Activated CD8-positive, alpha-beta memory T cell treated with anti-CD3 and anti-CD28 coated beads, Interleukin-2, amount 10 ng/mL, durations not matched to agents 7 days and 5 days (primary cell): Measurements from ENCODE around the gene TNP1. TPM values are rescaled to one million over a fixed set of nuclear protein-coding genes. Genes with fewer than 3 reads are reported as not detected.

Source experiments
- ATAC-seq: fragments of 150-1000 bp; cut with Tn5 transposase; one replicate; pipeline ENCODE4 v1.10.0; 2021; ENCODE audit warnings: moderate library complexity
- CTCF ChIA-PET: fragments of 350-600 bp; sonication (Branson Sonifier 250); formaldehyde crosslinking; loops from one replicate; lab custom pipeline; 2021; ENCODE audit warnings: antibody characterized with exemption; lab: Charles Lee
- DNase-seq: peaks from one replicate; pipeline ENCODE4 v3.0.0-alpha.2; 2020
- H3K27ac Mint-ChIP-seq: one replicate; pipeline ENCODE4 v1.8.0; 2021; ENCODE audit warnings: mild to moderate bottlenecking, mixed read lengths
- H3K27me3 Mint-ChIP-seq: one replicate; pipeline ENCODE4 v1.8.0; 2021; ENCODE audit warnings: mixed read lengths
- H3K36me3 Mint-ChIP-seq: one replicate; pipeline ENCODE4 v1.8.0; 2021; ENCODE audit warnings: mild to moderate bottlenecking, mixed read lengths
- H3K4me1 Mint-ChIP-seq: one replicate; pipeline ENCODE4 v1.8.0; 2021; ENCODE audit warnings: mixed read lengths
- H3K4me3 Mint-ChIP-seq: one replicate; pipeline ENCODE4 v1.8.0; 2021; ENCODE audit warnings: mild to moderate bottlenecking, moderate library complexity, mixed read lengths
- H3K9me3 Mint-ChIP-seq: one replicate; pipeline ENCODE4 v1.8.0; 2022; ENCODE audit warnings: low read depth, mixed read lengths
- total RNA-seq, 2 experiments: library from RNA; stranded (reverse); gene quantifications; one replicate each; pipeline ENCODE4 v1.2.3, GENCODE V29; 2021

The TNP1 gene
- total RNA-seq, 2 experiments from 2014 or later, result not detected

GRCh38 chr2:216884347-216884746, 24.5 kb upstream of the TNP1 start:
- H3K9me3 Mint-ChIP-seq, result peaks cover 2% of the 10 kb centered on the region
- H3K36me3 Mint-ChIP-seq, result no peaks in the 10 kb centered on the region
- no peak overlapping the region for H3K4me3 Mint-ChIP-seq
- no peak for DNase-seq
- CTCF ChIA-PET, result no interaction called here
- H3K4me1 Mint-ChIP-seq, result peaks cover 24% of the 10 kb centered on the region
- H3K27ac Mint-ChIP-seq, result no peak overlapping the region
- H3K27me3 Mint-ChIP-seq, result no peaks in the 10 kb centered on the region
- ATAC-seq, result no peak

DNA sequence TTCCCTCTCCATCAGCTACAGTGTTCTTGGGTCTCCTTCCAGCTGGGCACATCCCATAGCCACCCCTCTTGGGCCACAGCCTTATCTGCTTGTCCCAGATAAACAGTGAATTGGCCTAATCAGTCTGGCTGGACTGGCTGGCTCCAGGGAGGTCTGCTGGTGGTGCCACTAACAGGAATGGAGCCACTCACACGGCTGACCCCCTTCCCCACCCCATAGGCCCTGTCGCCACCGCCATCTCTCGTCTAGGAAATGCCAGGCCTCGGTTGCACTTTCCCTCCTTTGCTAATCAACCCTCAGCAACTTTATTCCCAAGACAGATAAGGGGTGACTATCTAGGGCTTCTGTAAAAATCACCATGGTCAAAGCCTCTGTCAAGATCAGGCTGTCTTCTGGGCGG, 23.0 kb upstream of the TNP1 start:
- ATAC-seq, result no peak
- no peak overlapping the region for H3K4me3 Mint-ChIP-seq
- H3K4me1 Mint-ChIP-seq, result peaks cover 26% of the 10 kb centered on the region
- CTCF ChIA-PET, result no interaction called here
- no peaks in the 10 kb centered on the region for H3K36me3 Mint-ChIP-seq
- no peak for DNase-seq
- peaks cover 2% of the 10 kb centered on the region for H3K9me3 Mint-ChIP-seq
- H3K27me3 Mint-ChIP-seq, result peaks cover 3% of the 10 kb centered on the region
- H3K27ac Mint-ChIP-seq, result no peak overlapping the region

DNA sequence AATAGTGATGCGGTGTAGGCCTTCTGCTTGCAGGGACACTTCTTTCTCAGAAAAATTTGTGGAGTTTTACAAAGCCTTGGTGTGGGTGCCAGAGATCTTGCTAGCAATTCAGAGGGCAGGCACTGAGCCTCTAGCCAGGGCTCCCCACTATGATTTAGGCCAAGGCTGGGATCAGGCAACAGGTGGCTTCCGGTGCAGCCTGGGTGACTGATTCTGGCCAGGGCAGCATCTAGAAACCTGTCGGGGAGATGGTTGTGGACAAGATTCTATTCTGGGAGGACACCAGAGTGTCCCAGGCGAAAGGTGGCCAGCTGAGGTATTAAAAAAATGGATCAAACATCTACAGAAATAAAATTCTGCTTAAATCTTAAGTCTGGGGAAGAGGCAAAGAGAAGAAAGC, 21.5 kb upstream of the TNP1 start:
- peaks cover 26% of the 10 kb centered on the region for H3K4me1 Mint-ChIP-seq
- H3K27ac Mint-ChIP-seq, result peak overlapping the region; percentile 72
- no peaks in the 10 kb centered on the region for H3K36me3 Mint-ChIP-seq
- CTCF ChIA-PET, result no interaction called here
- ATAC-seq (no peak), DNase-seq (no peak)
- H3K27me3 Mint-ChIP-seq, result peaks cover 7% of the 10 kb centered on the region
- H3K9me3 Mint-ChIP-seq, result peaks cover 2% of the 10 kb centered on the region
- no peak overlapping the region for H3K4me3 Mint-ChIP-seq

GRCh38 chr2:216880509-216881184, 20.8 kb upstream of the TNP1 start:
- Mint-ChIP-seq H3K4me3 (no peak overlapping the region), H3K4me1 (peaks cover 26% of the 10 kb centered on the region), H3K27ac (peak overlapping the region; percentile 72), H3K36me3 (no peaks in the 10 kb centered on the region), H3K9me3 (peaks cover under 1% of the 10 kb centered on the region), H3K27me3 (peaks cover 13% of the 10 kb centered on the region)
- CTCF ChIA-PET, result no interaction called here
- peak; percentile 88 for ATAC-seq
- peak; percentile 75 for DNase-seq

GRCh38 chr2:216879727-216880508, 20.1 kb upstream of the TNP1 start:
- CTCF ChIA-PET, result interaction anchor here (1.1 kb wide), 1 partner anchor 23 kb away, joined by 3 read pairs; no protein-coding TSS in a partner anchor
- Mint-ChIP-seq H3K36me3 (no peaks in the 10 kb centered on the region), H3K4me3 (no peak overlapping the region)

DNA sequence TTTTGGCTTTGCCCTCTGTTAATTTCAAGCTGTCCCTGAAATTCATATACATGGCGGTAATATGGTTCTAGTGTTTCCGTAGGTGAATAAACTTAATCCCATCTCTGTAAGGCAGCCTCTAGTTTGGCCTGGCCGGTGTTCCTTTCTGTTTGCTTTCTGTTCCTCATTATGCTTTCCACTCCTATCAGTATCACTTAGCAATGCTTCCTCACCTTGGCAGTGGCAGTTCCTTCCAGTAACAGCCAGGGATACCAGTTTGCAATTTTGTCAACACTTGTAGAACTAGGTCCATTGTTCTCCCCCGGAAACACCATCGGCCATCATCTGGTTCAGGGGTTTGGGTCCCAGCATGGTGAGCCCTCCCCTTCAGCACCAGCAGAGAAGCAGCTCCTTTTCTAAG, 18.2 kb upstream of the TNP1 start:
- no peaks in the 10 kb centered on the region for H3K36me3 Mint-ChIP-seq
- no peak for ATAC-seq
- peaks cover 26% of the 10 kb centered on the region for H3K4me1 Mint-ChIP-seq
- no peak for DNase-seq
- H3K27me3 Mint-ChIP-seq, result peaks cover 22% of the 10 kb centered on the region
- no peak overlapping the region for H3K27ac Mint-ChIP-seq
- H3K9me3 Mint-ChIP-seq, result no peaks in the 10 kb centered on the region
- CTCF ChIA-PET, result interaction anchor here (1.1 kb wide), 1 partner anchor 12 kb away, joined by 3 read pairs; no protein-coding TSS in a partner anchor
- no peak overlapping the region for H3K4me3 Mint-ChIP-seq

More at GRCh38 chr2:216879727-216880508, 20.1 kb upstream of the TNP1 start:
- ATAC-seq (peak; percentile 26), DNase-seq (no peak)
- H3K9me3 Mint-ChIP-seq, result no peaks in the 10 kb centered on the region
- H3K27ac Mint-ChIP-seq, result peak overlapping the region; percentile 72
- peaks cover 26% of the 10 kb centered on the region for H3K4me1 Mint-ChIP-seq
- H3K27me3 Mint-ChIP-seq, result peaks cover 16% of the 10 kb centered on the region

GRCh38 chr2:216877085-216877484, 17.2 kb upstream of the TNP1 start:
- Mint-ChIP-seq H3K4me3 (no peak overlapping the region), H3K27ac (no peak overlapping the region), H3K27me3 (peaks cover 22% of the 10 kb centered on the region), H3K36me3 (no peaks in the 10 kb centered on the region), H3K9me3 (no peaks in the 10 kb centered on the region), H3K4me1 (peaks cover 26% of the 10 kb centered on the region)
- CTCF ChIA-PET, result no interaction called here
- ATAC-seq (no peak), DNase-seq (no peak)

DNA sequence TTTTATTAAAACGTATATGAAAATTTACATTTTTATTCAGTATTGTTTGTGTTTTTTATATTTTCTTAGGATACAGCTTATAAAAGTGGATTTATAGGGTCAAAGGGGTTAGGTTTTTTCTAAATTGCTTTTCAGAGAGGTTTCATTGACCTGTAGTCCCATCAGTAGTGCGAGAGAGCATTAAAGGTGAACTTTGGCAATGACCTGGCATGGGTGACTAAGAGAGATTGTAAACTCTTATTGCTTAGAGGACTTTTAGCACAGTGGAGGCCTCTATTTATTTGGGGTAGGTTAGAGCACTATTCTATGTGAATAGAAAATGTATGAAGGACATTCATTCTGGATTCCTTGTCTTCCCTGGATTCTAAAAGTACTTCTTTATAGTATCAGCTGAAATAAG, 16.0 kb upstream of the TNP1 start:
- Mint-ChIP-seq H3K9me3 (no peaks in the 10 kb centered on the region), H3K27ac (no peak overlapping the region), H3K27me3 (peaks cover 27% of the 10 kb centered on the region), H3K36me3 (no peaks in the 10 kb centered on the region), H3K4me1 (peaks cover 17% of the 10 kb centered on the region), H3K4me3 (no peak overlapping the region)
- CTCF ChIA-PET, result interaction anchor here (1.0 kb wide), 1 partner anchor 635 kb away, joined by 3 read pairs; no protein-coding TSS in a partner anchor
- ATAC-seq, result no peak
- DNase-seq, result no peak

GRCh38 chr2:216873573-216873972, 13.7 kb upstream of the TNP1 start:
- H3K27me3 Mint-ChIP-seq, result peaks cover 31% of the 10 kb centered on the region
- no peak for ATAC-seq
- CTCF ChIA-PET, result no interaction called here

GRCh38 chr2:216872624-216873023, 12.8 kb upstream of the TNP1 start:
- no peaks in the 10 kb centered on the region for H3K4me1 Mint-ChIP-seq
- CTCF ChIA-PET, result no interaction called here
- no peak for ATAC-seq
- peaks cover 32% of the 10 kb centered on the region for H3K27me3 Mint-ChIP-seq
- H3K27ac Mint-ChIP-seq, result no peak overlapping the region
- H3K9me3 Mint-ChIP-seq, result no peaks in the 10 kb centered on the region
- H3K4me3 Mint-ChIP-seq, result no peak overlapping the region
- DNase-seq, result no peak
- no peaks in the 10 kb centered on the region for H3K36me3 Mint-ChIP-seq

More at GRCh38 chr2:216873573-216873972, 13.7 kb upstream of the TNP1 start:
- H3K4me1 Mint-ChIP-seq, result no peaks in the 10 kb centered on the region
- no peaks in the 10 kb centered on the region for H3K9me3 Mint-ChIP-seq
- no peak overlapping the region for H3K4me3 Mint-ChIP-seq
- no peak overlapping the region for H3K27ac Mint-ChIP-seq
- H3K36me3 Mint-ChIP-seq, result no peaks in the 10 kb centered on the region
- DNase-seq, result no peak

- CTCF ChIA-PET, result no interaction called here
- H3K4me1 Mint-ChIP-seq, result peaks cover 3% of the 10 kb centered on the region
- H3K27me3 Mint-ChIP-seq, result peaks cover 32% of the 10 kb centered on the region
- no peaks in the 10 kb centered on the region for H3K36me3 Mint-ChIP-seq
- H3K4me3 Mint-ChIP-seq, result no peak overlapping the region
- no peak for ATAC-seq
- no peaks in the 10 kb centered on the region for H3K9me3 Mint-ChIP-seq
- no peak for DNase-seq
- H3K27ac Mint-ChIP-seq, result no peak overlapping the region
These were observed 12.2 kb upstream of the TNP1 start for GRCh38 chr2:216872040-216872439.

GRCh38 chr2:216871333-216871934, 11.6 kb upstream of the TNP1 start:
- Mint-ChIP-seq H3K27me3 (peaks cover 28% of the 10 kb centered on the region), H3K4me1 (peaks cover 9% of the 10 kb centered on the region), H3K9me3 (no peaks in the 10 kb centered on the region), H3K4me3 (no peak overlapping the region), H3K27ac (no peak overlapping the region), H3K36me3 (no peaks in the 10 kb centered on the region)
- ATAC-seq (no peak), DNase-seq (no peak)
- CTCF ChIA-PET, result no interaction called here

GRCh38 chr2:216870508-216871332, 10.9 kb upstream of the TNP1 start:
- H3K27ac Mint-ChIP-seq, result no peak overlapping the region
- peaks cover 15% of the 10 kb centered on the region for H3K4me1 Mint-ChIP-seq
- CTCF ChIA-PET, result no interaction called here
- H3K36me3 Mint-ChIP-seq, result no peaks in the 10 kb centered on the region
- DNase-seq, result no peak
- H3K4me3 Mint-ChIP-seq, result no peak overlapping the region
- no peaks in the 10 kb centered on the region for H3K9me3 Mint-ChIP-seq
- no peak for ATAC-seq
- peaks cover 22% of the 10 kb centered on the region for H3K27me3 Mint-ChIP-seq
